MCF 10A (cell line): ENCODE measurements around the gene AKAP7. TPM values are rescaled to one million over a fixed set of nuclear protein-coding genes. Genes with fewer than 3 reads are reported as not detected.

Source experiments
- BruUV-seq: library from RNA; stranded (reverse); fragments of 400-500 nt; replicated peaks from 2 replicates; lab custom pipeline; 2021; lab: Mats Ljungman, UMichigan
- CTCF ChIA-PET: fragments of 300-600 bp; sonication (Branson Sonifier 250); formaldehyde crosslinking; extraction: SDS; loops from one replicate; lab custom pipeline; 2021; ENCODE audit warnings: antibody characterized with exemption, inconsistent platforms; lab: Yijun Ruan, JAX
- POLR2A ChIA-PET: fragments of 300-600, 350-650 bp; sonication (Branson Sonifier 250); formaldehyde crosslinking; extraction: SDS; loops from one replicate; lab custom pipeline; 2020; ENCODE audit warnings: antibody characterized with exemption, inconsistent platforms; lab: Yijun Ruan, JAX
- DNase-seq: peaks from one replicate; pipeline ENCODE4 v3.0.0-alpha.2; 2018; ENCODE audit not compliant: unreplicated experiment
- H3K27ac Mint-ChIP-seq: one replicate; pipeline ENCODE4 v1.8.0; 2022; ENCODE audit warnings: mild to moderate bottlenecking, low read depth, mixed read lengths; ENCODE audit not compliant: unreplicated experiment
- H3K27me3 Mint-ChIP-seq: one replicate; pipeline ENCODE4 v1.8.0; 2022; ENCODE audit warnings: mixed read lengths; ENCODE audit not compliant: insufficient read depth, unreplicated experiment
- H3K36me3 Mint-ChIP-seq: one replicate; pipeline ENCODE4 v1.8.0; 2022; ENCODE audit warnings: mild to moderate bottlenecking, moderate library complexity, mixed read lengths; ENCODE audit not compliant: insufficient read depth, unreplicated experiment
- H3K4me1 Mint-ChIP-seq: one replicate; pipeline ENCODE4 v1.8.0; 2022; ENCODE audit warnings: mixed read lengths; ENCODE audit not compliant: insufficient read depth, unreplicated experiment
- H3K4me3 Mint-ChIP-seq: one replicate; pipeline ENCODE4 v1.8.0; 2022; ENCODE audit warnings: mild to moderate bottlenecking, moderate library complexity, mixed read lengths; ENCODE audit not compliant: unreplicated experiment
- H3K9me3 Mint-ChIP-seq: one replicate; pipeline ENCODE4 v1.8.0; 2022; ENCODE audit warnings: mixed read lengths; ENCODE audit not compliant: unreplicated experiment
- CTCF ChIP-seq: fragments of 200-600 bp; IDR thresholded peaks from one replicate; pipeline ENCODE4 v1.8.0; 2022; ENCODE audit warnings: antibody characterized with exemption, mild to moderate bottlenecking; ENCODE audit not compliant: unreplicated experiment
- intact Hi-C: fragments of 100-400 bp; cut with micrococcal nuclease; formaldehyde crosslinking; loops from 2 replicates; pipeline ENCODE4 v1.14.1; 2022
- total RNA-seq: library from RNA; stranded (reverse); gene quantifications from 2 replicates; pipeline ENCODE4 v1.2.3, GENCODE V29; 2022

Gene AKAP7
- total RNA-seq, 1 experiment from 2014 or later, result 5.6 TPM

- Mint-ChIP-seq H3K27ac (no peak overlapping the region), H3K4me3 (no peak overlapping the region), H3K4me1 (no peaks in the 10 kb centered on the region), H3K36me3 (no peaks in the 10 kb centered on the region), H3K27me3 (no peaks in the 10 kb centered on the region), H3K9me3 (peaks cover 15% of the 10 kb centered on the region)
- no peak for TF ChIP-seq CTCF
- no peak for DNase-seq
- no TSS peak for BruUV-seq
- ChIA-PET POLR2A (interaction anchor here (0.7 to 1.1 kb wide), 3 partner anchors 10 to 526 kb away, joined by 3 to 5 read pairs (median 4); no protein-coding TSS in a partner anchor), CTCF (interaction anchor here (0.6 to 1.0 kb wide), 4 partner anchors 10 to 409 kb away, joined by 3 to 5 read pairs (median 4); no protein-coding TSS in a partner anchor)
- intact Hi-C loops, result no loop called here
Observed at GRCh38 chr6:131101911-131102680, 33.2 kb upstream of the AKAP7 start.

- no peak for DNase-seq
- no TSS peak for BruUV-seq
- intact Hi-C loops, result no loop called here
- ChIA-PET POLR2A (no interaction called here), CTCF (no interaction called here)
- Mint-ChIP-seq H3K27me3 (no peaks in the 10 kb centered on the region), H3K4me3 (no peak overlapping the region), H3K4me1 (no peaks in the 10 kb centered on the region), H3K27ac (no peak overlapping the region), H3K36me3 (no peaks in the 10 kb centered on the region), H3K9me3 (peaks cover 8% of the 10 kb centered on the region)
- TF ChIP-seq CTCF, result no peak
Observed at GRCh38 chr6:131103296-131103695, 32.0 kb upstream of the AKAP7 start.

GRCh38 chr6:131103901-131104300, 31.4 kb upstream of the AKAP7 start:
- no peak overlapping the region for H3K4me3 Mint-ChIP-seq
- no TSS peak for BruUV-seq
- no peaks in the 10 kb centered on the region for H3K27me3 Mint-ChIP-seq
- H3K9me3 Mint-ChIP-seq, result peaks cover 2% of the 10 kb centered on the region
- ChIA-PET CTCF (interaction anchor here (0.9 kb wide), 1 partner anchor 46 kb away, joined by 4 read pairs; no protein-coding TSS in a partner anchor), POLR2A (no interaction called here)
- intact Hi-C loops, result no loop called here
- H3K27ac Mint-ChIP-seq, result no peak overlapping the region
- DNase-seq, result no peak
- no peaks in the 10 kb centered on the region for H3K36me3 Mint-ChIP-seq
- no peaks in the 10 kb centered on the region for H3K4me1 Mint-ChIP-seq
- no peak for TF ChIP-seq CTCF

- no peak for TF ChIP-seq CTCF
- CTCF ChIA-PET, result interaction anchor here (0.6 to 0.8 kb wide), 2 partner anchors 10 to 425 kb away, joined by 3 to 5 read pairs; no protein-coding TSS in a partner anchor
- BruUV-seq, result no TSS peak
- no peak overlapping the region for H3K4me3 Mint-ChIP-seq
- POLR2A ChIA-PET, result no interaction called here
- no peaks in the 10 kb centered on the region for H3K27me3 Mint-ChIP-seq
- intact Hi-C loops, result no loop called here
- peaks cover under 1% of the 10 kb centered on the region for H3K4me1 Mint-ChIP-seq
- no peaks in the 10 kb centered on the region for H3K9me3 Mint-ChIP-seq
- H3K27ac Mint-ChIP-seq, result no peak overlapping the region
- no peaks in the 10 kb centered on the region for H3K36me3 Mint-ChIP-seq
- DNase-seq, result no peak
Observed at GRCh38 chr6:131107151-131107550, 28.1 kb upstream of the AKAP7 start.
